ENCODE results near the gene CASP3. TPM values are rescaled to one million over a fixed set of nuclear protein-coding genes. Genes with fewer than 3 reads are reported as not detected.
"Not testable (repeated sequence)": the region's sequence is repeated elsewhere in the genome, so short reads cannot be mapped to it uniquely, and the experiment has no call there.

Gene CASP3
- total RNA-seq, 2 experiments from 2014 or later: 25.8 to 44.7 TPM

GRCh38 chr4:184664445-184665210 is 15.4 kb upstream of the CASP3 start:
- Histone ChIP-seq H3K9me3 (ENCODE audit: low read length) (no peaks in the 10 kb centered on the region), H4K20me1 (ENCODE audit: insufficient read depth, low read length) (no peaks in the 10 kb centered on the region), H3K9me2 (ENCODE audit: insufficient read depth, low read length) (no peaks in the 10 kb centered on the region), H3K4me3 (ENCODE audit: low read depth, low read length, poor library complexity, severe bottlenecking) (no peak overlapping the region), H3K4me1 (ENCODE audit: insufficient read depth, low read length, poor library complexity, severe bottlenecking) (peaks cover 12% of the 10 kb centered on the region), H3K36me3 (ENCODE audit: insufficient read depth, low read length) (peaks cover 12% of the 10 kb centered on the region), H3K4me2 (ENCODE audit: low read length) (no peak overlapping the region), H3K79me2 (ENCODE audit: insufficient read depth, low read depth, low read length) (no peaks in the 10 kb centered on the region), H3K27ac (ENCODE audit: low read depth, low read length, poor library complexity, severe bottlenecking) (no peak overlapping the region), H2AFZ (ENCODE audit: low read length) (no peak overlapping the region)
- intact Hi-C loops (cut with micrococcal nuclease; ENCODE audit: unreplicated experiment): no loop called here
- CTCF ChIA-PET (ENCODE audit: unreplicated experiment): no interaction called here
- TF ChIP-seq EZH2phosphoT487 (IDR thresholded peaks at IDR 0.05; ENCODE audit: borderline replicate concordance, low read depth, low read length): no peak
- TF ChIP-seq, protein P1, sequence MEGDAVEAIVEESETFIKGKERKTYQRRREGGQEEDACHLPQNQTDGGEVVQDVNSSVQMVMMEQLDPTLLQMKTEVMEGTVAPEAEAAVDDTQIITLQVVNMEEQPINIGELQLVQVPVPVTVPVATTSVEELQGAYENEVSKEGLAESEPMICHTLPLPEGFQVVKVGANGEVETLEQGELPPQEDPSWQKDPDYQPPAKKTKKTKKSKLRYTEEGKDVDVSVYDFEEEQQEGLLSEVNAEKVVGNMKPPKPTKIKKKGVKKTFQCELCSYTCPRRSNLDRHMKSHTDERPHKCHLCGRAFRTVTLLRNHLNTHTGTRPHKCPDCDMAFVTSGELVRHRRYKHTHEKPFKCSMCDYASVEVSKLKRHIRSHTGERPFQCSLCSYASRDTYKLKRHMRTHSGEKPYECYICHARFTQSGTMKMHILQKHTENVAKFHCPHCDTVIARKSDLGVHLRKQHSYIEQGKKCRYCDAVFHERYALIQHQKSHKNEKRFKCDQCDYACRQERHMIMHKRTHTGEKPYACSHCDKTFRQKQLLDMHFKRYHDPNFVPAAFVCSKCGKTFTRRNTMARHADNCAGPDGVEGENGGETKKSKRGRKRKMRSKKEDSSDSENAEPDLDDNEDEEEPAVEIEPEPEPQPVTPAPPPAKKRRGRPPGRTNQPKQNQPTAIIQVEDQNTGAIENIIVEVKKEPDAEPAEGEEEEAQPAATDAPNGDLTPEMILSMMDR (conservative IDR thresholded peaks at IDR 0.05; ENCODE audit: low read length): no peak
- BruUV-seq (replicated peaks): no TSS peak
- POLR2A ChIA-PET: interaction anchor here (0.7 to 2.1 kb wide), 3 partner anchors 14 to 1787 kb away, joined by 3 to 9 read pairs (median 3); no protein-coding TSS in a partner anchor
- DNase-seq (ENCODE audit: low spot score): peak; percentile 32

DNA sequence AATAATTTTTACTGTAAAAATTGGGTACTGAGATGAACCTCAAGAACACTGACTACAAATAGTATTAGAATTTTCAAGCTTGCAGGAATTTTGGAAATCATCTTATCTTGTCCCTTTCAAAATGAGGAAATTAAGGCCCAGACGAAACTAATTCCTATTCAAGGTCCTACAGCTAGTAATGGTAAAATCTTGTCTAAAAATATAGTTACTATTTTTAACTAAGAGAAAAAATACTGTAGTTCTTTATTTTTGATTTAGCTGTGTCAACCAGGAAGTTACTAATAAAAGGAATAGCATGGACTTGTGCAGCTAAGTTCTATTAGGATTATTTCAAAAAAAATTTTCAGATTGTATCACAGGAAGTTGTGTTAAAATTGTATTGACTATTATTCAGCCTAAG is 13.0 kb upstream of the CASP3 start:
- POLR2A ChIA-PET: interaction anchor here (0.7 to 0.9 kb wide), 2 partner anchors 24 to 46 kb away, joined by 3 to 4 read pairs; no protein-coding TSS in a partner anchor
- Histone ChIP-seq H2AFZ (ENCODE audit: low read length) (no peak overlapping the region), H3K4me1 (ENCODE audit: insufficient read depth, low read length, poor library complexity, severe bottlenecking) (peaks cover 6% of the 10 kb centered on the region), H3K36me3 (ENCODE audit: insufficient read depth, low read length) (peaks cover 10% of the 10 kb centered on the region), H3K9me3 (ENCODE audit: low read length) (no peaks in the 10 kb centered on the region), H3K4me2 (ENCODE audit: low read length) (no peak overlapping the region), H4K20me1 (ENCODE audit: insufficient read depth, low read length) (no peaks in the 10 kb centered on the region), H3K79me2 (ENCODE audit: insufficient read depth, low read depth, low read length) (no peaks in the 10 kb centered on the region), H3K27ac (ENCODE audit: low read depth, low read length, poor library complexity, severe bottlenecking) (no peak overlapping the region), H3K4me3 (ENCODE audit: low read depth, low read length, poor library complexity, severe bottlenecking) (no peak overlapping the region), H3K9me2 (ENCODE audit: insufficient read depth, low read length) (no peaks in the 10 kb centered on the region)
- TF ChIP-seq EZH2phosphoT487 (IDR thresholded peaks at IDR 0.05; ENCODE audit: borderline replicate concordance, low read depth, low read length): no peak
- TF ChIP-seq, protein P1 (conservative IDR thresholded peaks at IDR 0.05; ENCODE audit: low read length): no peak
- BruUV-seq (replicated peaks): no TSS peak
- no peak for DNase-seq (ENCODE audit: low spot score)
- CTCF ChIA-PET (ENCODE audit: unreplicated experiment): no interaction called here
- intact Hi-C loops (cut with micrococcal nuclease; ENCODE audit: unreplicated experiment): no loop called here

DNA sequence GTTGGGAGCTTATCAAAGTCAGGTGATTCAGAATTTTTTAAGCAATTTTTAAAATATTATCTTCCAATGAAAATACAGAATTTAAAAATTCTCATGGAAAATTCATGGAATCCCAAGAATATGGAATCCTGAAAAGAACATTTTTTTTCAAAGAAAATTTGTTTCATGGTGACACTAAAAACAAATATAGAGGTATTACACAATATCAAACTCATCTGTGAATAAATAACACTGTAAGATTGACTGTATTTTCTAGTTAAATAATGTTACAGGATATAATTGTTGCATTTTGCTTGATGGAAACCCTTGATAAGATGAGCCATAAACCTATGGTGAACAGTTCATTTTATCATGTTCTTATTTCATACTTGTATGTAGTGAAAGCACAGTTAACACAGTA is 11.7 kb upstream of the CASP3 start:
- Histone ChIP-seq H3K79me2 (ENCODE audit: insufficient read depth, low read depth, low read length) (no peaks in the 10 kb centered on the region), H3K4me1 (ENCODE audit: insufficient read depth, low read length, poor library complexity, severe bottlenecking) (peaks cover 6% of the 10 kb centered on the region), H3K9me3 (ENCODE audit: low read length) (no peaks in the 10 kb centered on the region), H3K4me3 (ENCODE audit: low read depth, low read length, poor library complexity, severe bottlenecking) (no peak overlapping the region), H3K9me2 (ENCODE audit: insufficient read depth, low read length) (no peaks in the 10 kb centered on the region), H2AFZ (ENCODE audit: low read length) (no peak overlapping the region), H4K20me1 (ENCODE audit: insufficient read depth, low read length) (no peaks in the 10 kb centered on the region), H3K27ac (ENCODE audit: low read depth, low read length, poor library complexity, severe bottlenecking) (no peak overlapping the region), H3K36me3 (ENCODE audit: insufficient read depth, low read length) (peaks cover 8% of the 10 kb centered on the region), H3K4me2 (ENCODE audit: low read length) (no peak overlapping the region)
- intact Hi-C loops (cut with micrococcal nuclease; ENCODE audit: unreplicated experiment): no loop called here
- BruUV-seq (replicated peaks): no TSS peak
- no peak for DNase-seq (ENCODE audit: low spot score)
- TF ChIP-seq, protein P1 (conservative IDR thresholded peaks at IDR 0.05; ENCODE audit: low read length): no peak
- no peak for TF ChIP-seq EZH2phosphoT487 (IDR thresholded peaks at IDR 0.05; ENCODE audit: borderline replicate concordance, low read depth, low read length)
- ChIA-PET CTCF (ENCODE audit: unreplicated experiment) (no interaction called here), POLR2A (interaction anchor here (0.6 kb wide), 1 partner anchor 97 kb away, joined by 4 read pairs; no protein-coding TSS in a partner anchor)

DNA sequence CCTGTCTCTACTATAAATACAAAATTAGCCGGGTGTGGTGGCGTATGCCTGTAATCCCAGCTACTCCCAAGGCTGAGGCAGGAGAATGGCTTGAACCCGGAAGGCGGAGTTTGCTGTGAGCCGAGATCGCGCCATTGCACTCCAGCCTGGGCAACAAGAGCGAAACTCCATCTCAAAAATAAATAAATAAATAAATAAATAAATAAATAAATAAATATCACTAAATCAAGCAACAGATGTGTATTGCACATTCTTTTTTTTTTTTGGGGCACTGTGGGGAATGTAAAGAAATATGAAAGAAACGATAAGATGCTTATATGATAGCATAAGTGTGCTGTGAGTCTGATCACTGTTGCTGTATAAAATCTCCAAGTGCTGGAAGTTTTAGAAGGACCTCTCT is 8.6 kb upstream of the CASP3 start:
- H3K9me3 ChIP-seq (ENCODE audit: low read length); DNase-seq (ENCODE audit: low spot score); BruUV-seq (replicated peaks); H4K20me1 ChIP-seq (ENCODE audit: insufficient read depth, low read length); H3K4me2 ChIP-seq (ENCODE audit: low read length); H3K9me2 ChIP-seq (ENCODE audit: insufficient read depth, low read length); intact Hi-C loops (cut with micrococcal nuclease; ENCODE audit: unreplicated experiment); H3K27ac ChIP-seq (ENCODE audit: low read depth, low read length, poor library complexity, severe bottlenecking); CTCF ChIA-PET (ENCODE audit: unreplicated experiment); H3K4me3 ChIP-seq (ENCODE audit: low read depth, low read length, poor library complexity, severe bottlenecking); H2AFZ ChIP-seq (ENCODE audit: low read length); H3K79me2 ChIP-seq (ENCODE audit: insufficient read depth, low read depth, low read length); H3K4me1 ChIP-seq (ENCODE audit: insufficient read depth, low read length, poor library complexity, severe bottlenecking): not testable (repeated sequence)
- peaks cover 10% of the 10 kb centered on the region for H3K36me3 ChIP-seq (ENCODE audit: insufficient read depth, low read length)
- POLR2A ChIA-PET: interaction anchor here (1.3 kb wide), 1 partner anchor 21 kb away, joined by 3 read pairs; no protein-coding TSS in a partner anchor
